Activated CD8-positive, alpha-beta T cell treated with anti-CD3 and anti-CD28 coated beads for 36 hours (primary cell): Measurements from ENCODE around the gene GPR176. TPM values are rescaled to one million over a fixed set of nuclear protein-coding genes. Genes with fewer than 3 reads are reported as not detected.

Experiments used
- ATAC-seq: fragments of 200-7000 bp; cut with Tn5 transposase; one replicate; pipeline ENCODE4 v1.10.0; 2021; ENCODE audit warnings: mild to moderate bottlenecking, moderate library complexity
- CTCF ChIA-PET: fragments of 350-600 bp; sonication (Branson Sonifier 250); formaldehyde crosslinking; loops from one replicate; lab custom pipeline; 2021; ENCODE audit warnings: antibody characterized with exemption; lab: Charles Lee
- POLR2A ChIA-PET: fragments of 350-600 bp; sonication (Branson Sonifier 250); formaldehyde crosslinking; loops from one replicate; lab custom pipeline; 2021; ENCODE audit warnings: antibody characterized with exemption; lab: Charles Lee
- DNase-seq: peaks from one replicate; pipeline ENCODE4 v3.0.0-alpha.2; 2020
- H3K27ac Mint-ChIP-seq: one replicate; pipeline ENCODE4 v1.8.0; 2021; ENCODE audit warnings: mild to moderate bottlenecking, mixed read lengths
- H3K27me3 Mint-ChIP-seq: one replicate; pipeline ENCODE4 v1.8.0; 2021; ENCODE audit warnings: mixed read lengths
- H3K36me3 Mint-ChIP-seq: one replicate; pipeline ENCODE4 v1.8.0; 2021; ENCODE audit warnings: low read depth, mixed read lengths
- H3K4me1 Mint-ChIP-seq: one replicate; pipeline ENCODE4 v1.8.0; 2021; ENCODE audit warnings: low read depth, mixed read lengths
- H3K4me3 Mint-ChIP-seq: one replicate; pipeline ENCODE4 v1.8.0; 2021; ENCODE audit warnings: mild to moderate bottlenecking, moderate library complexity, mixed read lengths
- H3K9me3 Mint-ChIP-seq: one replicate; pipeline ENCODE4 v1.8.0; 2021; ENCODE audit warnings: mixed read lengths
- intact Hi-C: fragments of 100-400 bp; cut with micrococcal nuclease; formaldehyde crosslinking; loops from one replicate; pipeline ENCODE4 v1.10.0; 2022
- total RNA-seq, 2 experiments: library from RNA; stranded (reverse); gene quantifications; one replicate each; pipeline ENCODE4 v1.2.3, GENCODE V29; 2021
- TF ChIP-seq, protein P1 (sequence below): fragments of 200-600 bp; IDR thresholded peaks from one replicate; pipeline ENCODE4 v1.8.0; 2022; ENCODE audit warnings: antibody characterized with exemption, mild to moderate bottlenecking

GPR176 gene
- total RNA-seq, 2 experiments from 2014 or later: 0.13 to 0.16 TPM

DNA sequence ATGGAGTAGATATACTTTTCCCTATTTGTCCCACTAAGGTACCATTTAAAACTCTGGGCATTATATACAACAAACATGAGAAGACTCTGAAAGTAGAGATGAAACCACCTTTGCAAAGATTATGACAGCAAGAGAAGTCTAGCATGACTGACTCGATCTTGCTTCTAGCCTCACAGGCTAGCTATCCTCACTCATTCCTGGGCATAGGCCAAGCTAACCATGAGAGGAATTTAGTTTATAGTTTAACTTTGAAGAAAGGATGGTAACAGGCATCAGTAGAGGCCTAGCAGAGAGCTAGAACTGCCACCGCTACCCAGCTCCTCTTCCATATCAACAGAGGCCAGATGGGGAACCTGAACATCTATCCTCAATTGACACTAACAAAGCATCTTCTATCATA, 74.0 kb downstream of the GPR176 start:
- Mint-ChIP-seq H3K4me1 (no peaks in the 10 kb centered on the region), H3K9me3 (no peaks in the 10 kb centered on the region), H3K4me3 (no peak overlapping the region), H3K27ac (no peak overlapping the region), H3K36me3 (no peaks in the 10 kb centered on the region), H3K27me3 (peaks cover 10% of the 10 kb centered on the region)
- TF ChIP-seq, protein P1, sequence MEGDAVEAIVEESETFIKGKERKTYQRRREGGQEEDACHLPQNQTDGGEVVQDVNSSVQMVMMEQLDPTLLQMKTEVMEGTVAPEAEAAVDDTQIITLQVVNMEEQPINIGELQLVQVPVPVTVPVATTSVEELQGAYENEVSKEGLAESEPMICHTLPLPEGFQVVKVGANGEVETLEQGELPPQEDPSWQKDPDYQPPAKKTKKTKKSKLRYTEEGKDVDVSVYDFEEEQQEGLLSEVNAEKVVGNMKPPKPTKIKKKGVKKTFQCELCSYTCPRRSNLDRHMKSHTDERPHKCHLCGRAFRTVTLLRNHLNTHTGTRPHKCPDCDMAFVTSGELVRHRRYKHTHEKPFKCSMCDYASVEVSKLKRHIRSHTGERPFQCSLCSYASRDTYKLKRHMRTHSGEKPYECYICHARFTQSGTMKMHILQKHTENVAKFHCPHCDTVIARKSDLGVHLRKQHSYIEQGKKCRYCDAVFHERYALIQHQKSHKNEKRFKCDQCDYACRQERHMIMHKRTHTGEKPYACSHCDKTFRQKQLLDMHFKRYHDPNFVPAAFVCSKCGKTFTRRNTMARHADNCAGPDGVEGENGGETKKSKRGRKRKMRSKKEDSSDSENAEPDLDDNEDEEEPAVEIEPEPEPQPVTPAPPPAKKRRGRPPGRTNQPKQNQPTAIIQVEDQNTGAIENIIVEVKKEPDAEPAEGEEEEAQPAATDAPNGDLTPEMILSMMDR: no peak
- POLR2A ChIA-PET: no interaction called here
- CTCF ChIA-PET: interaction anchor here (0.6 to 1.1 kb wide), 3 partner anchors 9 to 90 kb away, joined by 3 read pairs; no protein-coding TSS in a partner anchor
- intact Hi-C loops: no loop called here
- DNase-seq (no peak), ATAC-seq (no peak)

DNA sequence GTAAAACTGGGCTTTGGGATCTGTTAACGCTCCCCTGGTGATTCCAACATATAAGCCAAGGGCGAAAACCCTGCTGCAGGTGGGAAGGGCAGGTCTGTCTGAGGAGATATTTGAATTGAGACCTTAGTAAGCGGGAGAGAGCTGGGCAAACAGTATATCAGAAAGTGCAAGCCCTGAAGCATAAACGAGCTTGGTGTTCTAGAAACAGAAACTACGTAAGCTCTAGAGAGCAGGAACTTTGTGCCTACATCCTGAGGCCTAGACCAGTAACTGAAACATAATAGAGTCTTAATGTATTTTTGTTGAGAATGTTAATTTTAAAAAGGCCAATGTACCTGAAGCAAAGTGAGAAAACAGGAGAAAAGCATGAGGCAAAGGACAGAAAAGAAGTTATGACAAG, 74.5 kb downstream of the GPR176 start:
- ChIA-PET POLR2A (no interaction called here), CTCF (interaction anchor here (0.6 to 1.1 kb wide), 3 partner anchors 8 to 89 kb away, joined by 3 read pairs; no protein-coding TSS in a partner anchor)
- Mint-ChIP-seq H3K36me3 (no peaks in the 10 kb centered on the region), H3K27me3 (peaks cover 9% of the 10 kb centered on the region), H3K27ac (no peak overlapping the region), H3K4me3 (no peak overlapping the region), H3K9me3 (no peaks in the 10 kb centered on the region), H3K4me1 (no peaks in the 10 kb centered on the region)
- DNase-seq (no peak), ATAC-seq (no peak)
- intact Hi-C loops: no loop called here
- TF ChIP-seq, protein P1: no peak

DNA sequence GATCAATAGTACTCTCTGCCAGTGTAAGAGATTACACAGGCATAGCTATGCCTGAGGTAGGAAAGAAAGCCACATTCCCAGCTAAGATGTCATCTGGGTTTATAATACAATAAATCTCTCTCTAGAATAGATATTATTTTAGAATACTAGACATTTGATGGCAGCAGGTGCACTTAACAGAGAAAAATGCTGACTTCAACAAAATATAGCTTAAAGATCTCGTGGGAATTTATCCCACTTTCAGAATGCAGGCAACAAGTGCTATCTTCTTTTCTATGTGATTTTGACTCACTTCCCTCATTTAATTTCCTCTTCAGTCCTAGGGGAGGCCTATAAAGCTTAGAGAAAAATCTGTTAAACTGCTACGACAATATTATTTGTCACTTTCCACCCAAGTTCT, 76.5 kb downstream of the GPR176 start:
- POLR2A ChIA-PET: no interaction called here
- Mint-ChIP-seq H3K27me3 (peaks cover 15% of the 10 kb centered on the region), H3K4me1 (no peaks in the 10 kb centered on the region), H3K9me3 (peaks cover 3% of the 10 kb centered on the region), H3K36me3 (no peaks in the 10 kb centered on the region), H3K27ac (no peak overlapping the region), H3K4me3 (no peak overlapping the region)
- CTCF ChIA-PET: interaction anchor here (1.1 kb wide), 1 partner anchor 44 kb away, joined by 3 read pairs; no protein-coding TSS in a partner anchor
- DNase-seq (no peak), ATAC-seq (no peak)
- TF ChIP-seq, protein P1: no peak
- intact Hi-C loops: no loop called here

DNA sequence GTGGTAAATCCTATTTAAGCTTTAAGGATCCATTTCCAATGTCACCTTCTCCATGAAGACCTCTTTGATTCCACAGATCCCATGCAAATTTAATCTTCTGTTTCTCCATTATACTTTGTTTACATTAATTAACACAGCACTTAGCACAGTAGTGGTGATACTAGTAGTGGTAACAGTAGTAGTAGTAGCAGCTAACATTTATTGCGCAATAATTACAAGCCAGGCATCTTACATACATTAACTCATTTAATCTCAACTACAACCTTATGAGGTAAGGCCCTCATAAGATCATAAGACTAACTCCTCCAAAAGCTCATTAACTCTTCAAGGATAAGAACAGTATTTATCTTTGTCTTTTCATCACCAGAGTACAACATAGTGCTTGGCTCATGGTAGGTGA, 82.6 kb downstream of the GPR176 start:
- no peak overlapping the region for H3K27ac Mint-ChIP-seq
- no peaks in the 10 kb centered on the region for H3K36me3 Mint-ChIP-seq
- intact Hi-C loops: no loop called here
- H3K4me1 Mint-ChIP-seq: no peaks in the 10 kb centered on the region
- TF ChIP-seq, protein P1: no peak
- ChIA-PET CTCF (interaction anchor here (0.7 to 1.0 kb wide), 2 partner anchors 8 to 99 kb away, joined by 3 read pairs; no protein-coding TSS in a partner anchor), POLR2A (no interaction called here)
- no peak overlapping the region for H3K4me3 Mint-ChIP-seq
- DNase-seq: no peak
- H3K9me3 Mint-ChIP-seq: peaks cover 3% of the 10 kb centered on the region
- no peak for ATAC-seq
- peaks cover 19% of the 10 kb centered on the region for H3K27me3 Mint-ChIP-seq

DNA sequence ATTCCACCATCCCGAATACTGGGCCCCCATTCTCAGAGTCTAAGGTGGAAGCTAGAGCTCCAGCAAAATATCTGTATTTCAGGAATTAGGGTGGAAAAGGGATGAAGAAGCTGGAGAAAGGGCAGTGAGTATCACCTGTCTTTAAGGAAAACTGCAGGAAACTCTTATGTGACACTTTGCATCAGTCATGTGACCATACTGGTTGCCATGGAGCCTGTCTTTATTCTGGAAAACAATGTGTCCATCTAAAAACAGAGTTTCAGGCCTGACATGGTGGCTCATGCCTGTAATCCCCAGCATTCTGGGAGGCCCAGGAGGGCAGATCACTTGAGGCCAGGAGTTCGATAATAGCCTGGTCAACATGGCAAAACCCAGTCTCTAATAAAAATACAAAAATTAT, 84.5 kb downstream of the GPR176 start:
- Mint-ChIP-seq H3K36me3 (no peaks in the 10 kb centered on the region), H3K27me3 (peaks cover 33% of the 10 kb centered on the region), H3K9me3 (peaks cover 3% of the 10 kb centered on the region), H3K4me1 (no peaks in the 10 kb centered on the region), H3K4me3 (no peak overlapping the region), H3K27ac (no peak overlapping the region)
- intact Hi-C loops: no loop called here
- TF ChIP-seq, protein P1: no peak
- ATAC-seq: no peak
- no peak for DNase-seq
- ChIA-PET POLR2A (no interaction called here), CTCF (no interaction called here)
